Adipocyte (in vitro differentiated cells): ENCODE data around the gene MACROD2.

ENCODE experiments used
- DNase-seq: peaks from one replicate; pipeline ENCODE4 v3.0.0-alpha.2; 2015; ENCODE audit warnings: low read depth
- H3K27me3 ChIP-seq: replicated peaks from 2 replicates; pipeline ENCODE4 v1.7.0; 2013; ENCODE audit warnings: mild to moderate bottlenecking, low read length, moderate library complexity; ENCODE audit not compliant: control insufficient read depth, insufficient read depth
- H3K36me3 ChIP-seq: 2 replicates; pipeline ENCODE4 v1.7.0; 2013; ENCODE audit warnings: low read length, mild to moderate bottlenecking, moderate library complexity; ENCODE audit not compliant: control insufficient read depth, insufficient read depth, severe bottlenecking
- H3K4me1 ChIP-seq: 2 replicates; pipeline ENCODE4 v1.7.0; 2013; ENCODE audit warnings: mild to moderate bottlenecking, low read length, moderate library complexity; ENCODE audit not compliant: control insufficient read depth, insufficient read depth
- H3K4me3 ChIP-seq: 2 replicates; pipeline ENCODE4 v1.7.0; 2013; ENCODE audit warnings: mild to moderate bottlenecking, low read length, moderate library complexity
- H3K9ac ChIP-seq: 2 replicates; pipeline ENCODE4 v1.7.0; 2013; ENCODE audit warnings: mild to moderate bottlenecking, low read length, moderate library complexity
- H3K9me3 ChIP-seq: 2 replicates; pipeline ENCODE4 v1.7.0; 2013; ENCODE audit warnings: mild to moderate bottlenecking, low read length, moderate library complexity; ENCODE audit not compliant: control insufficient read depth

MACROD2 gene

DNA sequence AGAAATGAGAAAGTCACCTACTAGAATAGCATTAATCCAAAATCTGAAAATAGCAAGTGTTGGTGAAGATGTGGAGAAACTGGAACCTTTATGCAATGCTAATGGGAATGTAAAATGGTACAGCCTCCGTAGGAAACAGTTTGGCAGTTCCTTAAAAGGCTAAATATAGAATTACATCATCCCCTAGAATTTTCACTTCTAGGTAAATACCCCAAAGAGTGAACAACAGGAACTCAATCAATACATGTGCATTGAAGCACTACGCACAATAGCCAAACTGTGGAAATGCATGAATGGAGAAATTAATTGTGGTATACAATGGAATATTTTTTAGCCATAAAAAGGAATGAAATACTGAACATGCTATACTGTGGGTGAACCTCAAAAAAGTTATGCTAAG lies 1324.1 kb downstream of the MACROD2 start:
- Histone ChIP-seq H3K27me3 (no peaks in the 10 kb centered on the region), H3K4me3 (no peak overlapping the region), H3K36me3 (no peaks in the 10 kb centered on the region), H3K4me1 (peaks cover 4% of the 10 kb centered on the region), H3K9ac (no peak overlapping the region), H3K9me3 (no peaks in the 10 kb centered on the region)
- DNase-seq = no peak

- Histone ChIP-seq H3K4me1 (peaks cover 4% of the 10 kb centered on the region), H3K4me3 (no peak overlapping the region), H3K9ac (no peak overlapping the region), H3K36me3 (no peaks in the 10 kb centered on the region), H3K27me3 (no peaks in the 10 kb centered on the region), H3K9me3 (no peaks in the 10 kb centered on the region)
- peak; percentile 34 for DNase-seq
Measured at GRCh38 chr20:15320941-15321340, 1325.6 kb downstream of the MACROD2 start.

DNA sequence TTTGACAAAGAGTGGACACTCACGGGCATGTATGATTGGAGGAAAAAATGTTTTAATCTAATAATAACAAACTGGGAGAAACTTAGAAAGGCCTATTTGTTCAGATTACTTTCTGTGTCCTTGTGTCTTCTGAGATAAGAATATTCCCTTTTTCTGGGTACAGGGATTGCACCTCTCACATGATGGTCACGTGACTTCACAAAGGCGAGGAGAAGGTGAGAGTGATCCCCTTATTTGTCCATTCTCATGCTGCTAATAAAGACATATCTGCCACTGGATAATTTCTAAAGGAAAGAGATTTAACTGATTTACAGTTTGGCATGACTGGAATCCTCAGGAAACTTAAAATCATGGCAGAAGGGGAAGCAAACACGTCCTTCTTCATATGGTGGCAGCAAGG lies 1331.8 kb downstream of the MACROD2 start:
- Histone ChIP-seq H3K27me3 (no peaks in the 10 kb centered on the region), H3K9me3 (no peaks in the 10 kb centered on the region), H3K36me3 (no peaks in the 10 kb centered on the region), H3K4me1 (no peaks in the 10 kb centered on the region), H3K4me3 (no peak overlapping the region), H3K9ac (no peak overlapping the region)
- DNase-seq = no peak

- no peaks in the 10 kb centered on the region for H3K36me3 ChIP-seq
- DNase-seq = no peak
- no peaks in the 10 kb centered on the region for H3K9me3 ChIP-seq
- H3K4me1 ChIP-seq = no peaks in the 10 kb centered on the region
- H3K9ac ChIP-seq = no peak overlapping the region
- no peak overlapping the region for H3K4me3 ChIP-seq
- no peaks in the 10 kb centered on the region for H3K27me3 ChIP-seq
Measured at GRCh38 chr20:15328084-15328483, 1332.8 kb downstream of the MACROD2 start.

DNA sequence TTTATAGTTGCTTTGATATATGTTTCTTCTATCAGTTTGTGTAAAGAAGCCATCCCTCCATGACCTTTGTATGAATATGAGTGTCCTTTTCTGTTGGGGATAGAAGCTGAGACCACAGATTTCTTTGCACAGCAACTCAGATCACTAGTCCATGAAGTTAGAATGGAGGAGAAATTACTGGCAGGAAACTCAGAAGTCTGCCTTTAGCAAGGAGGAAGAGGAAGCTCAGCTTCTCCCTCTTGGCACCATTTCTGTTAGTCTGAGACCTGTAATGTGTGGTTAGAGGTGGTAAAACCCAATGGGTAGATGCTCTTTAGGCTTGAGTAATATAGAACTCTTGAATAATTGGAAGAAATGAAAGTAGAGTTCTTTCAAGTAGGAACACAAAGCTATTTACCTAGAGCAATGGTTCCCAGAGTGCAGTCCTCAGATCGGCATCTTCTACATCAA lies 1337.4 kb downstream of the MACROD2 start:
- Histone ChIP-seq H3K9me3 (no peaks in the 10 kb centered on the region), H3K27me3 (no peaks in the 10 kb centered on the region), H3K4me3 (no peak overlapping the region), H3K36me3 (no peaks in the 10 kb centered on the region), H3K9ac (no peak overlapping the region), H3K4me1 (no peaks in the 10 kb centered on the region)
- DNase-seq = no peak

DNA sequence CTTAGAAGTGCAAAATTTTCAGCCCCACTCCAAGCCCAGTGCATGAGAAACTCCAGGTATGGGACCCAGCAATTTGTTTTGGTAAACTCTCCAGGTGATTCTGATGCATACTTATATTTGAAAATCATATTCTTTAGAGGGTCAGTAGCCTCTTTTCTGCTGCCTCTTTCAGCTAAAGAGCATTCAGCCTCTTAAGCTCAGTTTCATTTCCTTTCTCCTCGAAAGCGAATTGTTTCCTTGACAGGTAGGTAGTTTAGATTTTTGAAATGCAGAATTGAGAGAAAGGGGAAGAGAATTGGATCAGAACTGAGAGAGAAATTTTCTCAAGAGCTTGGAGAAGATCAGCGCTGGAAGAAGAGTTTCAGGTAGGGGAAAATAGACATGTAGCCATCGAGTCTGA lies 1337.9 kb downstream of the MACROD2 start:
- H3K4me3 ChIP-seq = no peak overlapping the region
- H3K9me3 ChIP-seq = no peaks in the 10 kb centered on the region
- no peaks in the 10 kb centered on the region for H3K27me3 ChIP-seq
- no peaks in the 10 kb centered on the region for H3K4me1 ChIP-seq
- DNase-seq = no peak
- H3K9ac ChIP-seq = no peak overlapping the region
- H3K36me3 ChIP-seq = no peaks in the 10 kb centered on the region

- no peaks in the 10 kb centered on the region for H3K36me3 ChIP-seq
- no peak for DNase-seq
- H3K9me3 ChIP-seq = no peaks in the 10 kb centered on the region
- no peak overlapping the region for H3K9ac ChIP-seq
- H3K27me3 ChIP-seq = no peaks in the 10 kb centered on the region
- no peaks in the 10 kb centered on the region for H3K4me1 ChIP-seq
- no peak overlapping the region for H3K4me3 ChIP-seq
Measured at GRCh38 chr20:15336011-15336410, 1340.7 kb downstream of the MACROD2 start.

- Histone ChIP-seq H3K36me3 (no peaks in the 10 kb centered on the region), H3K9ac (no peak overlapping the region), H3K4me3 (no peak overlapping the region), H3K9me3 (no peaks in the 10 kb centered on the region), H3K27me3 (no peaks in the 10 kb centered on the region), H3K4me1 (no peaks in the 10 kb centered on the region)
- DNase-seq = no peak
Measured at GRCh38 chr20:15336536-15336935, 1341.2 kb downstream of the MACROD2 start.

DNA sequence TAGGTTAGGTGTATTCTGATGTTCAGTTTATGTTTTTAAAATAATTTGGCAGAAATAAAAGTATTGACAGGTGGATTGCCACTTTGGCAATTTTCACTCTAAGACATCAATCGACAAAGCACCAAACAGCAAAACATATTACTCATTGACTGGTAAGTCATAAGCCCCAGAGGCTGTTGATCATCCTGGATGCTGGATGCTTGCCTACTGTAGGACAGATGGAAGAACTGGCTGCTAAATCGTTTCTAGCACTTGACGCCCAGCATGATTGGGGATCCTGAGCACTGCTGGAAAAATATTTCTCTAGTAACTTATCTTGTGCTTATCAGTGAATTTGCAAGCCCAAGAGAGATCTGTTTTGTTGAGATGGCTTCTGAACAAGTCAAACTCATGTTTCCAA lies 1343.9 kb downstream of the MACROD2 start:
- Histone ChIP-seq H3K36me3 (no peaks in the 10 kb centered on the region), H3K4me1 (peaks cover 11% of the 10 kb centered on the region), H3K9ac (no peak overlapping the region), H3K27me3 (no peaks in the 10 kb centered on the region), H3K4me3 (no peak overlapping the region), H3K9me3 (no peaks in the 10 kb centered on the region)
- DNase-seq = no peak

DNA sequence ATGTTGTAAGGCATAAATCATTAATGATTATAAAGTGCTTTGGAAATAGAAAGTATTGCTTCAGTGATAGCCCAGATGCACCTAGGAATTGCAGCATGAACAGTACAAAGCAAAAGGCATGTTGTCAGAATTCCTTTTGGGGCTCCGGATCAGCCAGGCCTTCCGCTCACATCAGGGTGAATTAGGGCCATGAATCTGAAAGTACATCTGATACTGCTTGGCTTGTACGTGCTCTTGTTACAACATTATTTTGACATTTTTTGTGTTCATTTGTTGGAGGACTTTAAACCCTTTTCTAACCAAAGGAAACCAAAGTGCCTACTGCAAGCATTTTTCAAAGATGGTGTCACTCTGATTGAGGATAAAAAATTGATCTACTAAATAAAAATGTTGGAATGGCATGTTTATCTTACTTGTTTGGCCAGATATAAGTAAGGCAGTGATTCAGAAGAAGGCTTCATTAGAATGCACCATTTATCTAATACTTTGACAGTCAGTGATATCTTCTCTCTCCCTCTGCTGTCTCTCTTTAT lies 1347.7 kb downstream of the MACROD2 start:
- no peak overlapping the region for H3K9ac ChIP-seq
- DNase-seq = peak; percentile 39
- H3K27me3 ChIP-seq = no peaks in the 10 kb centered on the region
- H3K36me3 ChIP-seq = no peaks in the 10 kb centered on the region
- peaks cover 11% of the 10 kb centered on the region for H3K4me1 ChIP-seq
- H3K4me3 ChIP-seq = no peak overlapping the region
- no peaks in the 10 kb centered on the region for H3K9me3 ChIP-seq

- H3K27me3 ChIP-seq = no peaks in the 10 kb centered on the region
- H3K9me3 ChIP-seq = no peaks in the 10 kb centered on the region
- peaks cover 11% of the 10 kb centered on the region for H3K4me1 ChIP-seq
- no peak for DNase-seq
- no peaks in the 10 kb centered on the region for H3K36me3 ChIP-seq
- H3K4me3 ChIP-seq = no peak overlapping the region
- no peak overlapping the region for H3K9ac ChIP-seq
Measured at GRCh38 chr20:15345287-15345686, 1350.0 kb downstream of the MACROD2 start.

- DNase-seq = no peak
- H3K4me1 ChIP-seq = peaks cover 11% of the 10 kb centered on the region
- no peaks in the 10 kb centered on the region for H3K9me3 ChIP-seq
- H3K9ac ChIP-seq = no peak overlapping the region
- no peaks in the 10 kb centered on the region for H3K27me3 ChIP-seq
- no peaks in the 10 kb centered on the region for H3K36me3 ChIP-seq
- no peak overlapping the region for H3K4me3 ChIP-seq
Measured at GRCh38 chr20:15346657-15347280, 1351.5 kb downstream of the MACROD2 start.
